ENCODE data around the gene PTPRU.

GRCh38 chr1:29361686-29362085 is 125.4 kb downstream of the PTPRU start:
- TF ChIP-seq, protein P1, sequence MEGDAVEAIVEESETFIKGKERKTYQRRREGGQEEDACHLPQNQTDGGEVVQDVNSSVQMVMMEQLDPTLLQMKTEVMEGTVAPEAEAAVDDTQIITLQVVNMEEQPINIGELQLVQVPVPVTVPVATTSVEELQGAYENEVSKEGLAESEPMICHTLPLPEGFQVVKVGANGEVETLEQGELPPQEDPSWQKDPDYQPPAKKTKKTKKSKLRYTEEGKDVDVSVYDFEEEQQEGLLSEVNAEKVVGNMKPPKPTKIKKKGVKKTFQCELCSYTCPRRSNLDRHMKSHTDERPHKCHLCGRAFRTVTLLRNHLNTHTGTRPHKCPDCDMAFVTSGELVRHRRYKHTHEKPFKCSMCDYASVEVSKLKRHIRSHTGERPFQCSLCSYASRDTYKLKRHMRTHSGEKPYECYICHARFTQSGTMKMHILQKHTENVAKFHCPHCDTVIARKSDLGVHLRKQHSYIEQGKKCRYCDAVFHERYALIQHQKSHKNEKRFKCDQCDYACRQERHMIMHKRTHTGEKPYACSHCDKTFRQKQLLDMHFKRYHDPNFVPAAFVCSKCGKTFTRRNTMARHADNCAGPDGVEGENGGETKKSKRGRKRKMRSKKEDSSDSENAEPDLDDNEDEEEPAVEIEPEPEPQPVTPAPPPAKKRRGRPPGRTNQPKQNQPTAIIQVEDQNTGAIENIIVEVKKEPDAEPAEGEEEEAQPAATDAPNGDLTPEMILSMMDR (conservative IDR thresholded peaks at IDR 0.05), result no peak
- no peak for TF ChIP-seq EZH2 (IDR thresholded peaks at IDR 0.05; ENCODE audit: low read depth)

Data from PC-9 (cell line).